Activated CD4-positive, alpha-beta T cell treated with anti-CD3 and anti-CD28 coated beads, Interleukin-2, amount 50 U/mL, for 48 hours (primary cell): ENCODE measurements around the gene TOR3A.
"Not testable (repeated sequence)": the region's sequence is repeated elsewhere in the genome, so short reads cannot be mapped to it uniquely, and the experiment has no call there.

ENCODE experiments used
- DNase-seq, 2 experiments: peaks; one replicate each; pipeline ENCODE4 v3.0.0-alpha.2; 2020

The TOR3A gene

GRCh38 chr1:179115181-179115580, 33.3 kb downstream of the TOR3A start:
- no peak for DNase-seq

DNA sequence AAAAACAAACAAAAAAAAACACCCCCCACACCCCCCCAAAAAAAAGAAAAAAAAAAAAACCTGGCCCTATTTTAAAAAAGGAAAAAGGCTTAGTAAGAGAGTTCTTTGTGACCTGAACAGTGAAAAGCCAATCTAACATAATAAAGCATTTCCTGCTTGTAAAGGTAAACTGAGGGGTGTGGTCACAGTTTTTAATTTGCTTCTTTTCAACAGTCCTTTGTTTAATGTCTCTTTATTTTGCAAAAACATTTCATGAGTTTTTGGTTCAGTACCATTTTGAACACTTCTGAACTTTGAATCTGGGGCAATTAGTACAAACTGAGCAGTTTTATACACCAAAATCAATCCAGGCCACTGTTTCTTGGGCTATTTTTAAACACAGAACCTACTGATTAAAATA, 37.6 kb downstream of the TOR3A start:
- DNase-seq = no peak

- DNase-seq = no peak
Measured at GRCh38 chr1:179120736-179121135, 38.9 kb downstream of the TOR3A start.

- peak; percentile 29 to 46 for DNase-seq
Measured at GRCh38 chr1:179121159-179121938, 39.5 kb downstream of the TOR3A start.

DNA sequence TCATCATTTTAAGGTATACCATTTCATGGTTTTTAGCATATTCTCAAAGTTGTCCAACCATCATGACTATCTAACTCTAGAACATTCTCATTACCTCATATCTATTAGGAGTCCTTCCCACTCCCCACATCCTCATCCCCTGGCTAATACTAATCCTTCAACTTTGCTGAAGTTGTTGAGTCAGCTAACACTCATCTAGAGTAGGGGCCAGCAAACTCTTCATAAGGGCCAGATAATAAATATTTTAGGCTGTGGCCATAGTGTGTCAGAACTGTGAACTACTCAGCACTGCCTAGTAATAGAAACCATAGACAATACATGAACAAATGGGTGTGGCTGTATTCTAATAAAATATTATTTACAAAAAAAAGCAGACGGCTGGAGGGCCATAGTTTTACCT, 43.0 kb downstream of the TOR3A start:
- DNase-seq = no peak

- no peak for DNase-seq
Measured at GRCh38 chr1:179126338-179127060, 44.6 kb downstream of the TOR3A start.

GRCh38 chr1:179127163-179127895, 45.5 kb downstream of the TOR3A start:
- DNase-seq = no peak

GRCh38 chr1:179128520-179128919, 46.6 kb downstream of the TOR3A start:
- DNase-seq = no peak

DNA sequence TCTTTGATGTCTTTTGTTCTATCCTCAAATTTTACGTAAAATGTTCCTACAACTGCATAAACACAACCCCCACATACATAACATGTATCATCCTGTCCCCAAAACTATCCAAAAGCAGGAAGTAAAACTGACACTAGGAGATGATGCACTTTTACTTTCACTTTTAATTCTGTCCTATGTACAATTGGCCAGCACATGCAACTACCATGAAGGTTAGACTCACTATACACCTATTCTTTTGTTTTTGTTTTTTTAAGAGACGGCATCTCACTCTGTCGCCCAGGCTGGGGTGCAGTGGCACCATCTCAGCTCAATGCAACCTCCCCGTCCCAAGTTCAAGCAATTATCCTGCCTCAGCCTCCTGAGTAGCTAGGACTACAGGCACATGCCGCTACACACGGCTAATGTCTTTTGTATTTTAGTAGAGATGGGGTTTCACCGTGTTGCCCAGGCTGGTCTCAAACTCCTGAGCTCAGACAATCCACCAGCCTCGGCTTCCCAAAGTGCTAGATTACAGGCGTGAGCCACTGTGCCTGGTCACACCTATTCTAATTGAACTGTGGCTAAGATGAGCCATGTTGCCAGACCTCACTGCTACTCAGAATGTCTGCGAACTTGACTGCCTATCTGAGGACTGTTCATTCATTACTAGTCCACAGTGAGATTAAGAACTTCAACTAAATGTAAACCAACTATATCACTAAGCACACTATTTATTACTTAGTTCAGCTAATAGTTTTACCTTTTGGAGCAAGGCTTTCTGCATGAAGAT, 48.0 kb downstream of the TOR3A start:
- DNase-seq = peak; percentile 19 to 30

DNA sequence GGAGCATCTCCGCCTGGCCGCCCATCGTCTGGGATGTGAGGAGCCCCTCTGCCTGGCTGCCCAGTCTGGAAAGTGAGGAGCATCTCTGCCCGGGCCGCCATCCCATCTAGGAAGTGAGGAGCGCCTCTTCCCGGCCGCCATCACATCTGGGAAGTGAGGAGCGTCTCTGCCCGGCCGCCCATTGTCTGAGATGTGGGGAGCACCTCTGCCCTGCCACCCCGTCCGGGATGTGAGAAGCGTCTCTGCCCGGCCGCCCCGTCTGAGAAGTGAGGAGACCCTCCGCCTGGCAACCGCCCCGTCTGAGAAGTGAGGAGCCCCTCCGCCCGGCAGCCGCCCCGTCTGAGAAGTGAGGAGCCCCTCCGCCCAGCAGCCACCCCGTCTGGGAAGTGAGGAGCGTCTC, 53.3 kb downstream of the TOR3A start:
- not testable (repeated sequence) for DNase-seq

DNA sequence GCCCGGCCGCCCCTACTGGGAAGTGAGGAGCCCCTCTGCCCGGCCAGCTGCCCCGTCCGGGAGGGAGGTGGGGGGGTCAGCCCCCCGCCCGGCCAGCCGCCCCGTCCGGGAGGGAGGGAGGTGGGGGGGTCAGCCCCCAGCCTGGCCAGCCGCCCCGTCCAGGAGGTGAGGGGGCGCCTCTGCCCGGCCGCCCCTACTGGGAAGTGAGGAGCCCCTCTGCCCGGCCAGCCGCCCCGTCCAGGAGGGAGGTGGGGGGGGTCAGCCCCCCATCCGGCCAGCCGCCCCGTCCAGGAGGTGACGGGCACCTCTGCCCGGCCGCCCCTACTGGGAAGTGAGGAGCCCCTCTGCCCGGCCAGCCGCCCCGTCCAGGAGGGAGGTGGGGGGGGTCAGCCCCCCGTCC, 53.8 kb downstream of the TOR3A start:
- DNase-seq = not testable (repeated sequence)

GRCh38 chr1:179137617-179138255, 55.9 kb downstream of the TOR3A start:
- DNase-seq = no peak

DNA sequence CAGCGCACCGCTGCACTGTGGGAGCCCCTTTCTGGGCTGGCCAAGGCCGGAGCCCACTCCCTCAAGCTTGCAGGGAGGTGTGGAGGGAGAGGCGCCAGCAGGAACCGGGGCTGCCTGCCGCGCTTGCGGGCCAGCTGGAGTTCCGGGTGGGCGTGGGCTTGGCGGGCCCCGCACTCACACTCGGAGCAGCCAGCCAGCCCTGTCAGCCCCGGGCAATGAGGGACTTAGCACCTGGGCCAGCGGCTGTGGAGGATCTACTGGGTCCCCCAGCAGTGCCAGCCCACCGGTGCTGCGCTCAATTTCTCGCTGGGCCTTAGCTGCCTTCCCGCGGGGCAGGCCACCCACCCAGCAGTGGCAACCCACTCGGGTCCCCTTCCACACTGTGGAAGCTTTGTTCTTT, 56.9 kb downstream of the TOR3A start:
- not testable (repeated sequence) for DNase-seq

- DNase-seq = peak; percentile 23 to 48
Measured at GRCh38 chr1:179141592-179142251, 59.9 kb downstream of the TOR3A start.

- no peak for DNase-seq
Measured at GRCh38 chr1:179142889-179143299, 61.0 kb downstream of the TOR3A start.

GRCh38 chr1:179143322-179143721, 61.5 kb downstream of the TOR3A start:
- DNase-seq = no peak

- DNase-seq = no peak
Measured at GRCh38 chr1:179144626-179145025, 62.8 kb downstream of the TOR3A start.

- no peak for DNase-seq
Measured at GRCh38 chr1:179145521-179145920, 63.7 kb downstream of the TOR3A start.
